ENCODE results near the gene EXPH5.

The EXPH5 gene

DNA sequence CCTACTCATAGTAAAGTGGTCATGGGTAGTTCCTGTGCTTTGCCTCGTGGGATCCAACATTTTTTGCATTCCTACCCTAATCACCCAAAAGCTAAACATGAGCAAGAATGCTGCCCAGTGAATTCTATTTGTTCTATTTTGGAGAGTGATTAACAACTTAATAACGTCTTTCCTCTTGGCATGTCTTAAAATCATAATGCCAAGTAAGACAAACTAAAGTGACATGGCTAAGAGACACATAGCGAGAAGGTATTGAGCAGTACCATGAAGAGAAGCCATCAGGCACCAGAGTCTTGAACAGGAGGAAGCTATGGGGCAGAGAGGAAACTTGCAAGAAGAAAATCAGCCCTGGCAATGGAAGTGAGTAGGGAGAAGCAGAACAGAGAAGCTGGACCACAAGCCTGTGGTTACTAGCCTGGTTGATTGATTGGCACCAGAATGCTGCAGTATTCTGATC, 32.0 kb downstream of the EXPH5 start:
- no peak for DNase-seq (ENCODE audit: low read depth in 2 of 2)

DNA sequence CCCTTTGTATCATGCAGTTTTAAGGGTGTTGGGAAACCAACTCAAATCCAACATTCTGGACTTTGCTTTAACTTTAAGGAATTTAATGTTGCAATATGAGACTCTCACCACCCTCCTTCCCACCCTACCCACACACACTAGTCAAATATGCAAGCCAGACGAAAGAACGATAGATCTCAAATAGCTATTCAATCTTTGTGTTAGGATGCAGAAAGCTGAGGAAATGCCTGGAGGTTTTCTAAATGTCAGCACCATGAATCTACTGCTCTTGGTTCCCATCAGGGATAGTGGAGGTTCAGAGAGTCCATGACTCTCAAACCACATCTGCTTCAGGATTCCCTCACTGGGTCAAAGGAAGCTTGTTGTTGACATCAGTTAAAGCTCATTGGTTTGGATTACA, 33.7 kb downstream of the EXPH5 start:
- no peak for DNase-seq (ENCODE audit: low read depth in 2 of 2)

DNA sequence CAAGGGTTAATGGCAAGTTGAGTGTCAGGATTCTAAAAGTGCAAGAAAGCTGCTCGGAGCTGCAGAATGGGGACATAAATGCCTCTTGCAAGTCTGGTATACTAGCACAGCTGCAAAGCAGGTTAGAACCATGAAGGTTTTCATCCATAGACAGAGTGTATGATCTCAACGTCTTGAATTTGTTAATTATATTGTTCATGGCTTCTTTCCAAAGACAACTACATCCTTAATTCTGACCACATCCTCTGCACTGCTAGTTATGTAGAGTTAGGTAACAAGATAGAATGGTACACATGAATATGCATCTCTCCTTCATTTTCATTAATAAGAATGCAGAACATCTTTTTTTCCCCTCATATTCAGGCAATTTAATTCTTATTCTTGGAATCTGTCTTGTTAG, 34.2 kb downstream of the EXPH5 start:
- DNase-seq (ENCODE audit: low read depth in 2 of 2), result no peak

DNA sequence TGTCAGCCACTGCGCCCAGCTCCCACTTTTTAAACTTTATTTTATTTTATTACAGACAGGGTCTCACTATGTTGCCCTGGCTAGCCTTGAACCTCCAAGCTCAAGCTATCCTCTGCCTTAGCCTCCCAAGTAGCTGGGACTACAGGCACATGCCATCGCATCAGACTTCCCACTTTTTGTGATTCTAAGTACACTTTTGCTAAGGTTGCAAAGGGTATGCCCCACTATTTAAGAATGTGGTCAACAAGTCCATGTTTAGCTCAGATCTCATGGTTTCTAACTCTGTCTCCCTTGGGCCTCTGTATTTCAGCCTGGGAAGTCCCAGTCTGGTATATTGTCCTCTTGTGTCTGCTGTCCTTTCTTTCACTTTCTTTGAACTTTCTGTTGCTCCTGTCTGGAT, 35.3 kb downstream of the EXPH5 start:
- DNase-seq (ENCODE audit: low read depth in 2 of 2), result no peak

DNA sequence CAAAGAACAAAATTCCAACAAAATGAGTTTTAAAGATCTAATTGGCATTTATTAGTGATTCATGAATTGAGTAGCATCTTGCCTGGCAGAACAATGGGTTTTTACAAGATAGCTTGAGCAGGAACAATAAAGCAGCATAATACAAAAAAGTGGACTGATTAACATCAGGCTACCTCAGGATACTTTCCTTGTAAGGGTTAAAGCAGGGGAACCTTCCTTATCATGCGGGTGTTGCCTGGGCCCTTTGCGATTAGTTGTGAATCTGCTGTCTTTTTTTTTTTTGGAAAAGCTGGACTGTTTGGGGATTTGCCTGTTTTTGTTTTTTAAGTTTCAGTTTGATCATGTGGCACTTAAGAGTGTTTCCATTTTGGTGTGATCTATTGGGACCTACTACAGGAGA, 37.5 kb downstream of the EXPH5 start:
- DNase-seq (ENCODE audit: low read depth in 2 of 2), result no peak

DNA sequence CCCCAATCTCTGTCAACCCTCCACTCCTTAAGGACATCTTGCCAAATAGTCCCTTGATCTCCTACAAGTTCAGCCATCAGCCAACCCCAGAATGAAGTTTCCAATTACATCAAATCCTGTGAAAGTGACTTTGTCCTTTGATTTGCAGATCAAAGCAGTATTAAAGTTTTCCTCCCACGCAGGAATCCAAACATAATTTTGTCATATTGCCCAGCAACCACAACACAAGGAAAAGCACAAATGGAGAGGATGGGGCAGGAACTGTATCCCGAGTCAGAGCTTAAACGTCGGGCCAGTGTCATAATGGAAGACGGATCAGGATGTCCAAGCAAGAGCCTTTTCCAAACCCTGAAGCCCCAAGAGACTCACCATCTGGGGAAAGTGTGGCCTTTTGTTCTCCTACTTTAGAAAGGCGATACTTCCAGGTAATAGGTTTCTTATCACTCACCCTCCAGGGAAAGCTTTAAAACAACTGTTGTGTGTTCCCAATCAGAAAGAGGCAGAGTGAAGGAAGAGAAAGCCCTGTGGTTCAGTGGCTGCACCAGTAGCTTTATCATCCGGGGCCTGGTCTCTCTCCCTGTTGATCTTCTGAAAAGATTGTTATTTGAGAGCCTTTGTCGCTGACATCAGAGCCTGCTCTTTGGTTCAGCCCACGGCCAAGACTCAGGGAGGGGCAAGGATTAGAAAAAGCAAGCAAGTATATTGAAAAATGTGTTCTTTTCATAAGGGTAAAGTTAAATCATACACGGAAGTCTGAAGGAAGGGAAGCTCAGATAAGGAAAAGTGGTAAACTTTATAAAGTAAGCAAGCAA, 41.7 kb downstream of the EXPH5 start:
- no peak for DNase-seq (ENCODE audit: low read depth in 2 of 2)

DNA sequence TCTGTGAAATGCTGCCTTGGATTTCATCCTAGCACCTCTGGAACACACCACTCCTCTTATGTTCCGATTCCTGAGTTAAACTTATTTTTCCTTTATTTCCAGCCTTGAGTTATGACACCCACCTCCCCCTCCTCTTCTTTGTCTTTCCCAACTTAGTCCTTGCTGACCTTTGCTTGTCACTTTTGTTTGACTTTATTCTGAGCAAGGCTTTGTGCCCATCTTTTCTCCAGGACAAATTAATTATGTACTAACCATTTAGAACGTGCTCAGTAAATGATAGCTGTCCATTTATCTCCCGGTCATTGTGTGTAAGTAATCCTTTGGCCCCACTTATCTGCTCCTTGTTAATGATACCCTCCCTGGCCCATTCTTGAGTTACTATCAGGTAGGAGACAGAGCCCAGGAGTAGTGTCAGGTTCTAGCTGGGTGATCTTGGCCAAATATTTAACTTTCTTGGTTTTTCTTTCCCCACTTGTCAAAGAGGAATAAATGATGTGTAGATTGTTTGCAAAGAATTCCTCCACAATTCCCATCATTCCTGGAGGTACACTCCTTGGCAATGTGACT, 44.2 kb downstream of the EXPH5 start:
- DNase-seq (ENCODE audit: low read depth in 2 of 2), result no peak

DNA sequence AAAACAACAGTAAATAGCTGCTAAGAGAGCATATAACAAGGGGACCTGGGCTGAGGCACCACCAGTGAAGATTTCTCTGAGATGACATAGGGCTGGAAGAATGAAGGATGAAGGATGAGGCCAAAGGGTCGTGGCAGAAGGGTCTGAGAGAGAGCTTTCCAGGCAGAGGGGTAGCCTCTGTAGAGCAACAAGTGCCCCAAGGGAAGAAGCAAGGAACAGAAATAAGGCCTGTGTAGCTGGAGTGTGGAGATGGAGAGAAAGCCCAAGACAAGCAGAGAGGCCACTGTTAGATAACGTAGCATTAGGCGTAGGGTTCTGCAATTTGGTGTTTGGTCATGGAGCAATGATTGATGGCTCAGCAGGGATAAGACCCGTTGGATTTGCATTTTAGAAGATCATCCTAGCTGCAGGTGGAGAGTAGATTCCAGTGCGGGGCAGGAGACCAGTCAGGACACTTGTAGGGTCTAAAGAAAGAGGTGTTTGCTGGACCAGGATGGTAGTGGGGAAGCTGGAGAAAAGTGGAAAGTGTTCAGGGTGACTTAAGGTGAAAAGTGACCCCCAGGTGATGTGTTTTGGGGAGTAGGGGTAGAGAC, 47.6 kb downstream of the EXPH5 start:
- no peak for DNase-seq (ENCODE audit: low read depth in 2 of 2)

DNA sequence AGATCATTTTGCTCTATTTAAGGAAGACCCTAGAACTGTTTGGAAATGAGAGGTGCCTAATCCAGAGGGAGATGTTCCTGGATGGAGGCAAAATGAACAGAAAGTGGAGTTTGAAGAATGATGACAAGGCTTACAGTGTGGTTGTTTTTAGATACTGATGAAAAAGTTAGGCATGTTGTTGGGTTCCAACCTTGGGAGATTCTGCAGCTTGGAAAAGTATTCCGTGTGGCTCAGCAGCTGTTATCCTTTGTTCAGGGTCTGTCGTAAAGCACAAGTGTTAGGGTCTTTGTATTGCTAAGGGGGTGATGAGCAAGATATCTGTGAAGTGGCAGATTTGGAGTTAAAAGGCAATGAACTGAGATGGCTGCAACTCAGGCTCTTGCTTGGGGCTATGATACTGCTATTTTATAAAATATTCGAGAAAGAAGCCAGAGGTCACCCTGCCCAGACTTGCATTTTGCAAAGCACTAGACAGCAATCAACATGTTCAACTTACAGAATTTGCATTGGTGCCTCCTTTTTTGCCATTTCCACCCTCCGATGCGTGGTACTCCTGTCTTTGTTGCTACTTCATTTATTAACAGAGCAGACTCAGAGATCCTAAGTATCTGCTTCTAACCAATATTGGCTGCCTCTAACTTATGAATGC, 50.1 kb downstream of the EXPH5 start:
- no peak for DNase-seq (ENCODE audit: low read depth in 2 of 2)

DNA sequence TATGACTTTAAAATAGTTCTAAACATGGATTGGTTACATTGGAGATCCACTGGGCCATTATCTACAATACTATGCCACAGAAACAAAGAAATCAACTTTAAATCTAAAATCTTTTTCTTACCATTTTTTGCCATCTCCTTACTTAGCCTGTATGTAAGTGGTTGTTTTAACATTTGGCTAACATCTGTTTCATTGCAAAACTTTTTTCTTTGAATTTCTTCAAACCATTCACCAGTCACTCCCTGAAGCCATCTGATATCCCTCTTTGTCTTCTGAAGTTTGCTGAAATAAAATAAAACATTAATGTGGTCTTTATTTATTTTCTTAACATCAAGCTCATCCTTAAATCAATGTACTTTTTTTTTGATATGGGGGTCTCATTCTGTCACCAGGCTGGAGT, 52.0 kb downstream of the EXPH5 start:
- DNase-seq (ENCODE audit: low read depth in 2 of 2), result no peak

DNA sequence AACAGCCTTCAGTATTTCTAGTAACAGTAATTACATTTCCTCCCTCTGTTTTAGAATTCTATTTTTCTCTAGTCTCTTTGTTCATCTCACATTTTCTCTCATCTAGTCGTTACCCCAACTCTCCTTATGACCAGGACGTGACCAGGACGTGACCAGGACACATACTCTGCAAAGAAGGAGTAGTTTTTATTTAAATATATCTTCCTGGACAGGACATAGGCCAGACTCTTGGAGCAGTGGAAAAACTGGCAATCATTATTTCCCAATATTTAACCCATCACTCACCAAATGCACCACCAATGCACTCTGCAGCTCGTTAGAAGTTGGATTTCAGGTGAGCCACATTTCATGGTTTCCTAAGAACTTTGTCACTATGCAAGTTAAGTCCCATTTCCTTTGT, 55.1 kb downstream of the EXPH5 start:
- DNase-seq (ENCODE audit: low read depth in 2 of 2), result no peak

DNA sequence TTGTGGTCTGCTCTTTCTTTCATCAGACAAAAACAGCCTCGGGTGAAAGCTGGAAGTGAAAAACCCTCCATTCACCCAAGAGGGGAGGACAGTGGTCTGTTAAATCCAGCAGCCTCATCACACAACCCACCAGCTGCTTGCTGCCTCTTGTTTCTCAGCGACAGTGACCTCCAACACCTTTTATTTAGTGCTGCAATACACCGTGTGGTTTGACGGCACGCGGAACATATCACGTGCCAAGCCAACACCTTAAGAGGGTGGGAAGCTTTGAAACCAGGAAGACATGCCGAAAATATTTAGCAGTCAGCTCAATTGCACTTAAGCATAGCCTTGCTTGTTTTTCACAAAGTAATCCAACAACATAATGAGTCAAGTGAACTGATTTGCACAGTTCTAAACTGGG, 55.5 kb downstream of the EXPH5 start:
- peak; percentile 1 to 14 for DNase-seq (ENCODE audit: low read depth in 2 of 2)

DNA sequence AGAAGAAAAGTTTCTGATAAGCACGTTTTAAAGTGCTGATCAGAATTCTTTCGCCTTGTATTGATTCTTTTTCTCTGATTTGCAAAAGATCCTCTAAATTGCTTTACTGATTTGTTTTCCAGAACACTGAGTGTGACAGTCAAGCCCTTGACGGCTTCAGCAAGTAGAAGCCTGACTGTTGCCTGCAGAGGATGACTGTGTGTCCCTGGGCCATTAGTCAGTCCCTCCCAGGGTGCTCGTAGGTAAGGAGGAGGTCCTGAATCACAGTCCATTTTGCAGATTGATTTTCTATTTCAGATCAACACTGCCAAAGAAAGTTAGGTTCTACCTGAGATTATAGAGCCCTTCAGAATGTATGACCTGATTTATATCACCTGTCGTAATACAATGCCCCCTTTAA, 56.8 kb downstream of the EXPH5 start:
- no peak for DNase-seq (ENCODE audit: low read depth in 2 of 2)

DNA sequence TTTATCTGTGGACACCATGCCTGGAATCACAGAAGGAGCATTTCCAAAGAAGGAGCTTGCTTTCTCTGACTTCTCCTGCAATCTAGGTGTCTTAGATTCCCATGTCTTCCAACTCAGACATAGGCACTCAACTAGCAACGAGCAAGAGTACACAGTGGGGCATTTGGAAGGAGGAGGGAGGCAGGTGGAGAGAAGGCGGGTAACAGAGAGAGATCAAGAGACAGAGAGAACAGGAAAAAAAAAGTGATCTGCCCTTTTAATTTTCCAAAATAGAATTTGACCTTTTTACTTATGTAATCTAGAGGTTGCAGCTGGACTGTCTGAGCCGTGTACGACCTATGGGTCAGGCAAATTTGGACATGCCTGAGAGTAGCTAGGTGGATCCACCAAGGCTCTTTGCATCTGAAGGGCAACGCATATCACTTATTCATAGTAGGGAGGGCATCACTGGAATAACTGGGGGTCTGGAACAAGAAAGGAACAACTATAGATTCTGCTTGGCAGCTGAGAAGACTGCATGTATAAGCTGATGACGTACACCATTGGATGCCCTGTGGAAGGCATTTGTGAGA, 58.1 kb downstream of the EXPH5 start:
- no peak for DNase-seq (ENCODE audit: low read depth in 2 of 2)

DNA sequence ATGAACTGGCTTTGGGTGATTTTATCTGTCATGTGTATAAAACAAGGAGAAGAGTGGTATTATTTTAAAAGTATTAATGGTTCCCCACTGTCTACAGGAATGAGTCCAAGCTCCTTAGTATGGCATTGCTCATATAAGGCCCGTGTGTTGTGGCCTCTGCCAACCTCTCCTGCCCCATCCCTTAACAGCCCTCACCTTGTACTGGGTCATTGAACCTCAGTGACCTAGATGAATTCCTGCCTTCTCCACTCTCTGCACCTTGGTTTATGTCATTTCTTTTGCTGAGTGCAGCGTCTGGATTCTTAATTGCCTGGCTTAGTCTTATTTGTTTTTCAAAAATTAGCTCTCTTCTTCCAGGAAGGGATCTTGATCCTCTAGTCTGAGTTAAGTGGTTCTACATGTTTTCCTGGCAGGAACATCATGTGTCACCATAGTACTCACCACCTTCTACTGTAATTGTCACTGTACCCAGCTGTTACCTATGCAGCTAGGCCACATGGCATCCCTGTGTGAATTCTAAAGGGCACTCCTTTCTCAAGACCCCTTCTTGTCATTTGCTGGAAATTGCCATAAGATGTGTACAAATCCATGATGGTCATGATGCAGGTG, 59.2 kb downstream of the EXPH5 start:
- no peak for DNase-seq (ENCODE audit: low read depth in 2 of 2)

DNA sequence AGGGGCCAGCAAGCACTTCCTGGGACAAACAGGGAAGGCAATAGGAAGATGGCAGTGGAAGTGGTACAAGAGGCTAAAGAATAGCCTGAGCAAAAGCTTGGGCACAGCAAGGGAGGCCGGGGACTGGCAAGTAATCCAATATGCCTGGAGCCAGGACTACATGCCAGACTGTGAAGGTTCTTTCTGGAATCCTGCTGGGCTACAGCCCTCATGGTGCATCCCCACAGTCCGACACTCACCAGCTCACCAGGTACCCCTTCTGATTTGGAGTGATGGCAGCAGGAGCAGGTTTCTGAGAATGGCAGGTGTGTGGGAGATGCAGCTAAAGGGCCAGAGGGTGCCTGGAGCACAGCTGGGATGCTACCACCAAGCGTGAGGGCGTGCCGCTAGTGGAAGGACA, 63.1 kb downstream of the EXPH5 start:
- no peak for DNase-seq (ENCODE audit: low read depth in 2 of 2)

DNA sequence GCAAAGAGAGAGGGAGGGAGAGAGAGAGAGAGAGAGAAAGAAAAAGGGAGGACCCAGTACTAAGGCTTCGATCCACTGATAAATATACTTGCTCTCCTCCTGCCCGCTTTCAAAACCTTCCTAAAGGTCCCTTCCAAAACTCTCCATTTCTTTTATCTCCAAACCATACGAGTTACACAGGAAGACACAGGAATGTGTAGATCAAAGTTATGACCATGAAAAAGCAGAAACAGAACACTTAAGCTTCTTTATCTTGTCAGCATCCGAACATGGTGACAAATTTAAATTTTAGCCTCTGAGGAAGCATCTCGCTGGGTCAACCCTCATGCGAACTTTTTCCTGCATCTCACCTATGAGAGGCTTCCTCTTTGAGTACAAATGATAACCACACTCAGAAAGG, 66.2 kb downstream of the EXPH5 start:
- no peak for DNase-seq (ENCODE audit: low read depth in 2 of 2)

DNA sequence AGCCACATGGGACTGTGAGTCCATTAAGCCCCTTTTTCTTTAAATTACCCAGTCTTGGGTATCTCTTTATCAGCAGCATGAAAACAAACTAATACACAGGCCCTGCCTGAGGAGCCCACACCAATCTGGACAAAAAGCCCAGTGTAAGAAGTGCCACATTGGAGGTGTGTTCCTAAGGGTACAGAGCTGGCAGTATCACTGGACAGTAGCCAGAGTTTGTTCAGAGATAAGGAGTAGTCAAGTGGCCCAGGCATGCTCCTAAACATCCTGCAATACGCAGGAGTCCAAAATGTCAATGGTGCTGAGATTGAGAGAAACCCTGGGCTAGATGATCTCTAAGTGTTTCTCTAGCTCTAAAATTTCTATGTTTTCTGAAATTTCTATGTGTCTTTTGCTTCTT, 68.4 kb downstream of the EXPH5 start:
- DNase-seq (ENCODE audit: low read depth in 2 of 2), result no peak

DNA sequence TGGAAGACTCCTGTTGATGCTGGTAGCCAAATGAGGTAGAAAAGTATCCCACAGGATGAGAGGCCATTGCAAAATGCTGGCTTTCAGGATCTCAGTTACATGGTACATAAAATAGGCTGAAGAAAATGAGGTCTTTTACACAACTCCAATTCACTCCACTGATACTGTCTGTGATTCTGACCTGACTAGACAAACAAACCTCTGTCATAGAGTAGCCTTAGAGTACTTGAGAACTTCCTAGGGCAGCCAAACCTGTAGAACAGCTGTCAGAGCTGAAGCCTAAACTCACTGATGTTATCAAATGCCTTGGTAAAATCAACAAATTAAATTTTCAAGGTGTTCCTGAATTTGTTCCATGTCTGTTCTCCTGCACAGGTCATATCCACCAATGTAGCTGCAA, 69.1 kb downstream of the EXPH5 start:
- DNase-seq (ENCODE audit: low read depth in 2 of 2), result no peak

DNA sequence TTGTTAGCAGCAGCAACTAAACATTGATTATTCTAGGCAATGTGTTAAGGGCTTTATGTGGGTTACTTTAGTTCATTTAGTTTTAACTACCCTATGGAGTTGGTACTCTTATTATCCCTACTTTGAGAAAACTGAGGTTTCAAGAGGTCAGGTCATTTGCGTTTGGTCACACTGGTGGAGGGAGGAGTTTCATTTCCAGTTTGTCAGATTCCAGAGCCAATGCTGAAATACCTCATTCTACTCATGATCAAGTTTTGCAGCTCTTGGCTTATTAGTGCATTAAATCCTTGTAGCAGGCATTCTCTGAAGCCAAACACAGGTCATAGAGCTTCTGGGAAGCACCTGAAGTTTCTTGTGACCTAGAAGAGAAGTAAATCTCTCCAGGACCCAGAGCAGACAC, 71.2 kb downstream of the EXPH5 start:
- DNase-seq (ENCODE audit: low read depth in 2 of 2), result no peak

DNA sequence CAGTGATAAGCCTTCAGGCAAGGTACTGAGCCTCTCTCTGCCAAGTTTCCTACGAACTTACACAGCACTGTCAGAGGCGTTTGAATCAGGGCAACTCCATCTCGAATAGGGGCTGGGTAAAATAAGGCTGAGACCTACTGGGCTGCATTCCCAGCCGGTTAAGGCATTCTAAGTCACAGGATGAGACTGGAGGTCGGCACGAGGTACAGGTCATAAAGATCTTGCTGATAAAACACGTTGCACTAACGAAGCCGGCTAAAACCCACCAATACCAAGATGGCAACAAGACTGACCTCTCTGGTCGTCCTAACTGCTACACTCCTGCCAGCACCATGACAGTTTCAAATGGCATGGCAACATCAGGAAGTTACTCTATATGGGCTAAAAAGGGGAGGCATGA, 75.0 kb downstream of the EXPH5 start:
- DNase-seq (ENCODE audit: low read depth in 2 of 2), result no peak

DNA sequence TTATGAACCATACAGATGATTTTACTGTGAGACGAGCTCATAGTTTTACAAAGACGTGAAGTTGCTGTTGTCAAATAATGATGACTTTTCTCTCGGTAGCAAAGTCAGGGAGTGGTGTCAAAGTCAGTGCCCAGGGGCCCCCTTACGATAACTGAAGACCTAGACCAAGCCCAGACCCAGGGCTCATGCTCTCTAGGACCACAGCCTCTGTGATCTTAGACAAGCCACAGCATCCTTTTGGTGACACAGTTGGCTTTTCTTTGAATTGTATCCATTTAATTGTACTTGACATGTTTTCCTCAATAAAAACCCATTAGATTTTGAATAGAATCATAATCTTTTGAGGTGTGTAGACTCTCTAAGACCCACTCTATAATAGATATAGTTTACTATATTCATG, 77.4 kb downstream of the EXPH5 start:
- no peak for DNase-seq (ENCODE audit: low read depth in 2 of 2)
